Adrenal gland (tissue), 5 donors: Measurements from ENCODE around the gene FOXP3.

Source experiments
- POLR2A ChIP-seq, 2 donors: fragments of 450-650 bp; IDR thresholded peaks; one replicate each; pipeline ENCODE4 v1.6.1; 2017; ENCODE audit warnings: antibody characterized with exemption in 2 of 2, mild to moderate bottlenecking in 2 of 2, moderate library complexity in 1 of 2
- TF ChIP-seq, protein P1 (sequence below), 6 experiments: fragments of 450-650 bp in 4 of 6; fragments of 200-600 bp in 2 of 6; sonication (generic) in 1 of 6; IDR thresholded peaks; 1 replicate in 5 of 6; 2 replicates in 1 of 6; pipeline versions ENCODE4 v1.5.1 to v1.8.0; 2016 to 2021; ENCODE audit warnings: antibody characterized with exemption in 6 of 6, mild to moderate bottlenecking in 2 of 6, moderate library complexity in 1 of 6
- donor health status: DM: no; HTN: no; CAD: no.

DNA sequence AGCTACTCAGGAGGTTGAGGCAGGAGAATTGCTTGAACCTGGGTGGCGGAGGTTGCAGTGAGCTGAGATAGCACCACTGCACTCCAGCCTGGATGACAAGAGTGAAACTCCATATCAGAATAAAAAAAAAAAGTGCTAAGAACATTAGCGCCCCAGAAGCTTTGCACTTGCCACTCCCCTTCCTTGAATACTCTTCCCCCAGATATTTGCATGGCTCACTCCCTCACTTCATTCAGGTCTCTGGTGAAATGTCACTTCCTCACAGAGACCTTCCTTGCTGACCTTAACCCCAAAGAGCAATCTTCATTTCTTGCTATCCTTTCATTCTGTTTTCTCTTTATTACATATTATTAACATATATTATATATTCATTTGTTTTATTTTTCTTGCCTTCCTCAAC, 42.6 kb downstream of the FOXP3 start:
- TF ChIP-seq, protein P1, sequence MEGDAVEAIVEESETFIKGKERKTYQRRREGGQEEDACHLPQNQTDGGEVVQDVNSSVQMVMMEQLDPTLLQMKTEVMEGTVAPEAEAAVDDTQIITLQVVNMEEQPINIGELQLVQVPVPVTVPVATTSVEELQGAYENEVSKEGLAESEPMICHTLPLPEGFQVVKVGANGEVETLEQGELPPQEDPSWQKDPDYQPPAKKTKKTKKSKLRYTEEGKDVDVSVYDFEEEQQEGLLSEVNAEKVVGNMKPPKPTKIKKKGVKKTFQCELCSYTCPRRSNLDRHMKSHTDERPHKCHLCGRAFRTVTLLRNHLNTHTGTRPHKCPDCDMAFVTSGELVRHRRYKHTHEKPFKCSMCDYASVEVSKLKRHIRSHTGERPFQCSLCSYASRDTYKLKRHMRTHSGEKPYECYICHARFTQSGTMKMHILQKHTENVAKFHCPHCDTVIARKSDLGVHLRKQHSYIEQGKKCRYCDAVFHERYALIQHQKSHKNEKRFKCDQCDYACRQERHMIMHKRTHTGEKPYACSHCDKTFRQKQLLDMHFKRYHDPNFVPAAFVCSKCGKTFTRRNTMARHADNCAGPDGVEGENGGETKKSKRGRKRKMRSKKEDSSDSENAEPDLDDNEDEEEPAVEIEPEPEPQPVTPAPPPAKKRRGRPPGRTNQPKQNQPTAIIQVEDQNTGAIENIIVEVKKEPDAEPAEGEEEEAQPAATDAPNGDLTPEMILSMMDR (IDR thresholded peaks at IDR 0.05), result no peak
- TF ChIP-seq POLR2A (IDR thresholded peaks at IDR 0.05), result no peak
